Measurements from ENCODE around the gene PEX26. TPM values are rescaled to one million over a fixed set of nuclear protein-coding genes. Genes with fewer than 3 reads are reported as not detected.

The PEX26 gene
- total and polyA plus RNA-seq, 9 of the 15 experiments (the other 6 are each of a cell fraction or from before 2014, with no cell fraction given), result 0.35 to 39.6 (median 17.4) TPM

DNA sequence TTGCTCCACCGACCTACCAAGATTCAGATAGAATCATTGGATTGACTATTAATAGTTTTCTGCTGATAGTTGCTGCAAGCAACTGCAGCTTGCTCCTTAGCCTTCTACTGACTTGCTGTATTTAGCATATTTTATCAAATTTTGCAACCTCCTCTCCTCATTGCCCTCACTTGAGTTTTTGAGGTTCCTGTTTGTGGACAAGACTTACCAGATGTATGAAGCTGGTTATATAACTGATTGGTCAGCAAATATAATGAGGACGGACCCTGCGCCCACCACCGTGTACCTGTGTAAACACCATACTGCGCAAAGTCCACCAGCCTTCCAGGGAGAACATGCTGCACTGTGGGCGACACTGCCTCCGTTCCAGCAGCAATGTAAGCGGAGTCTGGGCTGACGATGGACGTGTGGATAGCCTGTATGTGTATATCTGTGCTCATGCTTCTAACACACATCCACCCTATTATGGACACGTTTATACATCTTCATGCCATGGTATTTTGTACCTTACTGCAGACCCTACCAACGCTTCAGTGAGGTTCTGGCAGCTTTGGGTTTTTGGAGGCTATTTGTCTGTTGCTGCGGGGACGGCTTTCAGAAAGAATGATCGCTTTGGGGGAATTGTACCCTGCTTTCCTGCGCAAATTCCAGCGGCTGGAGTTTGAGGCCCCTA lies 70.6 kb downstream of the PEX26 start:
- H4K20me1 ChIP-seq (replicated peaks; ENCODE audit: control insufficient read depth, insufficient read depth, low read length), result no peaks in the 10 kb centered on the region
- in situ Hi-C loops (cut with MboI), result no loop called here
- 41% methylated on average over 17 of the region's 17 CpGs for WGBS (ENCODE audit: insufficient coverage, low coverage, missing lambda C conversion rate)
- intact Hi-C loops (cut with micrococcal nuclease), result no loop called here
- no peak for FAIRE-seq
- peaks cover 0 to 9% of the 10 kb centered on the region in 2 experiments; a peak in 2 of 5 replicates for H3K4me1 ChIP-seq (replicated peaks in 1 of 2; ENCODE audit: control insufficient read depth in 2 of 2, insufficient read depth in 2 of 2, low read length in 2 of 2)
- ATAC-seq, result no peak
- TF ChIP-seq SAP30 (IDR thresholded peaks at IDR 0.05; ENCODE audit: borderline replicate concordance, insufficient read depth, low read depth, low read length, poor library complexity, severe bottlenecking) (no peak), RFX1 (IDR thresholded peaks at IDR 0.05) (no peak), ZNF696 (CRISPR knock-in tag; conservative IDR thresholded peaks at IDR 0.05) (no peak), MAFG (tag; conservative IDR thresholded peaks at IDR 0.05) (peak; percentile 63), YY1 (IDR thresholded peaks at IDR 0.05; ENCODE audit: borderline replicate concordance in 1 of 3, control insufficient read depth in 1 of 3, extremely low read depth in 1 of 3, insufficient read depth in 3 of 3, insufficient read length in 1 of 3, insufficient replicate concordance in 2 of 3, low read depth in 1 of 3, low read length in 2 of 3) (no peak), FOXK1 (CRISPR knock-in tag; IDR thresholded peaks at IDR 0.05; ENCODE audit: borderline replicate concordance) (no peak), MAFF (IDR thresholded peaks at IDR 0.05; ENCODE audit: low read length) (peak; percentile 52), YBX1 (IDR thresholded peaks at IDR 0.05) (no peak), MAFK (IDR thresholded peaks at IDR 0.05; ENCODE audit: low read length) (peak; percentile 19; the same call in 1 of the 2 replicates), MTA3 (IDR thresholded peaks at IDR 0.05; ENCODE audit: borderline replicate concordance) (no peak), C11orf30 (IDR thresholded peaks at IDR 0.05; ENCODE audit: low read depth) (peak; percentile 71), ZNF316 (IDR thresholded peaks at IDR 0.05) (peak; percentile 76), RNF2 (IDR thresholded peaks at IDR 0.05) (no peak)
- TF ChIP-seq, protein P1, sequence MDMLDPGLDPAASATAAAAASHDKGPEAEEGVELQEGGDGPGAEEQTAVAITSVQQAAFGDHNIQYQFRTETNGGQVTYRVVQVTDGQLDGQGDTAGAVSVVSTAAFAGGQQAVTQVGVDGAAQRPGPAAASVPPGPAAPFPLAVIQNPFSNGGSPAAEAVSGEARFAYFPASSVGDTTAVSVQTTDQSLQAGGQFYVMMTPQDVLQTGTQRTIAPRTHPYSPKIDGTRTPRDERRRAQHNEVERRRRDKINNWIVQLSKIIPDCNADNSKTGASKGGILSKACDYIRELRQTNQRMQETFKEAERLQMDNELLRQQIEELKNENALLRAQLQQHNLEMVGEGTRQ (CRISPR knock-in tag; IDR thresholded peaks at IDR 0.05), result no peak
- TF ChIP-seq, protein P2, sequence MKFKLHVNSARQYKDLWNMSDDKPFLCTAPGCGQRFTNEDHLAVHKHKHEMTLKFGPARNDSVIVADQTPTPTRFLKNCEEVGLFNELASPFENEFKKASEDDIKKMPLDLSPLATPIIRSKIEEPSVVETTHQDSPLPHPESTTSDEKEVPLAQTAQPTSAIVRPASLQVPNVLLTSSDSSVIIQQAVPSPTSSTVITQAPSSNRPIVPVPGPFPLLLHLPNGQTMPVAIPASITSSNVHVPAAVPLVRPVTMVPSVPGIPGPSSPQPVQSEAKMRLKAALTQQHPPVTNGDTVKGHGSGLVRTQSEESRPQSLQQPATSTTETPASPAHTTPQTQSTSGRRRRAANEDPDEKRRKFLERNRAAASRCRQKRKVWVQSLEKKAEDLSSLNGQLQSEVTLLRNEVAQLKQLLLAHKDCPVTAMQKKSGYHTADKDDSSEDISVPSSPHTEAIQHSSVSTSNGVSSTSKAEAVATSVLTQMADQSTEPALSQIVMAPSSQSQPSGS (CRISPR knock-in tag; IDR thresholded peaks at IDR 0.05), result no peak
- no peak overlapping the region for H3K9ac ChIP-seq (ENCODE audit: insufficient read depth in 1 of 2, low read depth in 2 of 2, low read length in 2 of 2)
- no peaks in the 10 kb centered on the region for H3K9me1 ChIP-seq (ENCODE audit: control insufficient read depth, insufficient read depth, low read length)
- no peaks in the 10 kb centered on the region for H3K79me2 ChIP-seq (ENCODE audit: control insufficient read depth, insufficient read depth, low read length)
- H2AFZ ChIP-seq (ENCODE audit: low read depth, low read length), result no peak overlapping the region
- ChIA-PET CTCF (ENCODE audit: low intra/inter-chr PET ratio) (no interaction called here), POLR2A (interaction anchor here (0.6 kb wide), 1 partner anchor 1046 kb away, joined by 4 read pairs; no protein-coding TSS in a partner anchor)
- H3K27ac ChIP-seq (ENCODE audit: extremely low read depth, low read depth, low read length), result no peak overlapping the region
- H3K9me3 ChIP-seq (replicated peaks; ENCODE audit: control insufficient read depth, insufficient read depth, low read depth, low read length), result no peaks in the 10 kb centered on the region
- no peaks in the 10 kb centered on the region for H3K36me3 ChIP-seq (ENCODE audit: control insufficient read depth, insufficient read depth, low read length)
- no peak overlapping the region for H3K4me2 ChIP-seq (ENCODE audit: insufficient read depth, low read length)
- H3K27me3 ChIP-seq (ENCODE audit: control insufficient read depth in 2 of 2, insufficient read depth in 2 of 2, low read length in 2 of 2), result peaks cover 8 to 39% of the 10 kb centered on the region in 2 experiments
- DNase-seq (ENCODE audit: extremely low read depth in 1 of 4, low spot score in 3 of 4), result peak in 1 of 4 experiments; percentile 3
- BruUV-seq (replicated peaks), result no TSS peak
- no peak overlapping the region for H3K4me3 ChIP-seq
